ENCODE data around the gene ALPG.
"Not testable (repeated sequence)": the region's sequence is repeated elsewhere in the genome, so short reads cannot be mapped to it uniquely, and the experiment has no call there.

Gene ALPG

GRCh38 chr2:232365621-232366321 lies 40.9 kb upstream of the ALPG start:
- Histone ChIP-seq H3K4me1 (ENCODE audit: control extremely low read depth in 1 of 4, control insufficient read depth in 4 of 4, insufficient read depth in 4 of 4, low read length in 3 of 4) (peaks cover 0 to 59% (median 41%) of the 10 kb centered on the region in 4 experiments), H3K27me3 (replicated peaks in 2 of 5; ENCODE audit: control insufficient read depth in 4 of 5, insufficient read depth in 5 of 5, low read length in 4 of 5) (no peaks in the 10 kb centered on the region), H3K36me3 (ENCODE audit: control insufficient read depth in 4 of 4, insufficient read depth in 4 of 4, low read length in 3 of 4) (no peaks in the 10 kb centered on the region), H3K27ac (ENCODE audit: insufficient read depth in 1 of 2, low read depth in 1 of 2, low read length in 2 of 2, poor library complexity in 1 of 2, severe bottlenecking in 2 of 2) (no peak overlapping the region), H3K4me3 (ENCODE audit: control insufficient read depth in 1 of 7, extremely low read depth in 1 of 7, insufficient read depth in 4 of 7, low read depth in 2 of 7, low read length in 6 of 7) (peak overlapping the region in 1 of 7 experiments; percentile 23), H3K9me3 (ENCODE audit: control extremely low read depth in 1 of 5, control insufficient read depth in 4 of 5, insufficient read depth in 2 of 5, low read depth in 1 of 5, low read length in 4 of 5) (peaks cover 0 to 8% (median 0%) of the 10 kb centered on the region in 5 experiments)
- POLR2A ChIA-PET = interaction anchor here (1.0 kb wide), 1 partner anchor 14 kb away, joined by 3 read pairs; no protein-coding TSS in a partner anchor
- 68% methylated on average over 16 of the region's 20 CpGs for WGBS (ENCODE audit: insufficient coverage)
- CTCF ChIA-PET = interaction anchor here (0.7 to 6.0 kb wide), 12 partner anchors 8 to 459 kb away, joined by 3 to 47 read pairs (median 4); no protein-coding TSS in a partner anchor
- no peak for DNase-seq

GRCh38 chr2:232366461-232366860 lies 40.2 kb upstream of the ALPG start:
- CTCF ChIA-PET = interaction anchor here (1.0 to 6.0 kb wide), 12 partner anchors 14 to 75 kb away, joined by 3 to 47 read pairs (median 3); no protein-coding TSS in a partner anchor
- POLR2A ChIA-PET; H3K27me3 ChIP-seq (replicated peaks in 2 of 5; ENCODE audit: control insufficient read depth in 4 of 5, insufficient read depth in 5 of 5, low read length in 4 of 5); H3K9me3 ChIP-seq (ENCODE audit: control extremely low read depth in 1 of 5, control insufficient read depth in 4 of 5, insufficient read depth in 2 of 5, low read depth in 1 of 5, low read length in 4 of 5); DNase-seq; H3K4me3 ChIP-seq (ENCODE audit: control insufficient read depth in 1 of 7, extremely low read depth in 1 of 7, insufficient read depth in 4 of 7, low read depth in 2 of 7, low read length in 6 of 7); H3K36me3 ChIP-seq (ENCODE audit: control insufficient read depth in 4 of 4, insufficient read depth in 4 of 4, low read length in 3 of 4); H3K27ac ChIP-seq (ENCODE audit: insufficient read depth in 1 of 2, low read depth in 1 of 2, low read length in 2 of 2, poor library complexity in 1 of 2, severe bottlenecking in 2 of 2): not testable (repeated sequence)
- WGBS (ENCODE audit: insufficient coverage) = 89% methylated on average over 8 of the region's 23 CpGs
- peaks cover 0 to 59% (median 41%) of the 10 kb centered on the region in 4 experiments for H3K4me1 ChIP-seq (ENCODE audit: control extremely low read depth in 1 of 4, control insufficient read depth in 4 of 4, insufficient read depth in 4 of 4, low read length in 3 of 4)

- no peak overlapping the region for H3K27ac ChIP-seq (ENCODE audit: insufficient read depth in 1 of 2, low read depth in 1 of 2, low read length in 2 of 2, poor library complexity in 1 of 2, severe bottlenecking in 2 of 2)
- 83% methylated on average over 6 of the region's 7 CpGs for WGBS (ENCODE audit: insufficient coverage)
- no peak overlapping the region for H3K4me3 ChIP-seq (ENCODE audit: control insufficient read depth in 1 of 7, extremely low read depth in 1 of 7, insufficient read depth in 4 of 7, low read depth in 2 of 7, low read length in 6 of 7)
- no peaks in the 10 kb centered on the region for H3K36me3 ChIP-seq (ENCODE audit: control insufficient read depth in 4 of 4, insufficient read depth in 4 of 4, low read length in 3 of 4)
- DNase-seq = no peak
- H3K27me3 ChIP-seq (replicated peaks in 2 of 5; ENCODE audit: control insufficient read depth in 4 of 5, insufficient read depth in 5 of 5, low read length in 4 of 5) = no peaks in the 10 kb centered on the region
- POLR2A ChIA-PET = no interaction called here
- CTCF ChIA-PET = interaction anchor here (1.0 to 6.0 kb wide), 12 partner anchors 14 to 466 kb away, joined by 3 to 47 read pairs (median 4); no protein-coding TSS in a partner anchor
- peaks cover 0 to 58% (median 41%) of the 10 kb centered on the region in 4 experiments for H3K4me1 ChIP-seq (ENCODE audit: control extremely low read depth in 1 of 4, control insufficient read depth in 4 of 4, insufficient read depth in 4 of 4, low read length in 3 of 4)
- H3K9me3 ChIP-seq (ENCODE audit: control extremely low read depth in 1 of 5, control insufficient read depth in 4 of 5, insufficient read depth in 2 of 5, low read depth in 1 of 5, low read length in 4 of 5) = peaks cover 0 to 2% (median 0%) of the 10 kb centered on the region in 5 experiments
Measured at GRCh38 chr2:232367016-232367415, 39.6 kb upstream of the ALPG start.

GRCh38 chr2:232367591-232368233 lies 38.9 kb upstream of the ALPG start:
- 82% methylated on average over 10 of the region's 13 CpGs for WGBS (ENCODE audit: insufficient coverage)
- CTCF ChIA-PET = interaction anchor here (0.6 to 6.0 kb wide), 13 partner anchors 10 to 467 kb away, joined by 3 to 47 read pairs (median 4); no protein-coding TSS in a partner anchor

GRCh38 chr2:232368311-232368731 lies 38.3 kb upstream of the ALPG start:
- no peaks in the 10 kb centered on the region for H3K27me3 ChIP-seq (replicated peaks in 2 of 5; ENCODE audit: control insufficient read depth in 4 of 5, insufficient read depth in 5 of 5, low read length in 4 of 5)
- no peak overlapping the region for H3K27ac ChIP-seq (ENCODE audit: insufficient read depth in 1 of 2, low read depth in 1 of 2, low read length in 2 of 2, poor library complexity in 1 of 2, severe bottlenecking in 2 of 2)
- no peaks in the 10 kb centered on the region for H3K9me3 ChIP-seq (ENCODE audit: control extremely low read depth in 1 of 5, control insufficient read depth in 4 of 5, insufficient read depth in 2 of 5, low read depth in 1 of 5, low read length in 4 of 5)
- DNase-seq = no peak
- ChIA-PET CTCF (interaction anchor here (0.6 to 6.0 kb wide), 8 partner anchors 9 to 467 kb away, joined by 3 to 47 read pairs (median 5); no protein-coding TSS in a partner anchor), POLR2A (interaction anchor here (0.6 kb wide), 1 partner anchor 145 kb away, joined by 3 read pairs; no protein-coding TSS in a partner anchor)
- H3K4me1 ChIP-seq (ENCODE audit: control extremely low read depth in 1 of 4, control insufficient read depth in 4 of 4, insufficient read depth in 4 of 4, low read length in 3 of 4) = peaks cover 0 to 46% (median 31%) of the 10 kb centered on the region in 4 experiments
- no peak overlapping the region for H3K4me3 ChIP-seq (ENCODE audit: control insufficient read depth in 1 of 7, extremely low read depth in 1 of 7, insufficient read depth in 4 of 7, low read depth in 2 of 7, low read length in 6 of 7)
- H3K36me3 ChIP-seq (ENCODE audit: control insufficient read depth in 4 of 4, insufficient read depth in 4 of 4, low read length in 3 of 4) = no peaks in the 10 kb centered on the region
- WGBS (ENCODE audit: insufficient coverage) = 90% methylated on average over 13 of the region's 15 CpGs

More at GRCh38 chr2:232367591-232368233, 38.9 kb upstream of the ALPG start:
- Histone ChIP-seq H3K9me3 (ENCODE audit: control extremely low read depth in 1 of 5, control insufficient read depth in 4 of 5, insufficient read depth in 2 of 5, low read depth in 1 of 5, low read length in 4 of 5) (no peaks in the 10 kb centered on the region), H3K27ac (ENCODE audit: insufficient read depth in 1 of 2, low read depth in 1 of 2, low read length in 2 of 2, poor library complexity in 1 of 2, severe bottlenecking in 2 of 2) (no peak overlapping the region), H3K27me3 (replicated peaks in 2 of 5; ENCODE audit: control insufficient read depth in 4 of 5, insufficient read depth in 5 of 5, low read length in 4 of 5) (no peaks in the 10 kb centered on the region), H3K4me1 (ENCODE audit: control extremely low read depth in 1 of 4, control insufficient read depth in 4 of 4, insufficient read depth in 4 of 4, low read length in 3 of 4) (peaks cover 0 to 52% (median 37%) of the 10 kb centered on the region in 4 experiments), H3K36me3 (ENCODE audit: control insufficient read depth in 4 of 4, insufficient read depth in 4 of 4, low read length in 3 of 4) (no peaks in the 10 kb centered on the region), H3K4me3 (ENCODE audit: control insufficient read depth in 1 of 7, extremely low read depth in 1 of 7, insufficient read depth in 4 of 7, low read depth in 2 of 7, low read length in 6 of 7) (no peak overlapping the region)
- POLR2A ChIA-PET = interaction anchor here (0.6 kb wide), 1 partner anchor 146 kb away, joined by 3 read pairs; no protein-coding TSS in a partner anchor
- DNase-seq = peak in 1 of 3 donors; percentile 29

GRCh38 chr2:232369126-232369951 lies 37.3 kb upstream of the ALPG start:
- H3K4me3 ChIP-seq (ENCODE audit: control insufficient read depth in 1 of 7, extremely low read depth in 1 of 7, insufficient read depth in 4 of 7, low read depth in 2 of 7, low read length in 6 of 7) = no peak overlapping the region
- H3K36me3 ChIP-seq (ENCODE audit: control insufficient read depth in 4 of 4, insufficient read depth in 4 of 4, low read length in 3 of 4) = no peaks in the 10 kb centered on the region
- ChIA-PET POLR2A (no interaction called here), CTCF (interaction anchor here (0.9 to 6.0 kb wide), 7 partner anchors 10 to 459 kb away, joined by 3 to 47 read pairs (median 4); partner anchors contain the start of gene ALPP)
- H3K27me3 ChIP-seq (replicated peaks in 2 of 5; ENCODE audit: control insufficient read depth in 4 of 5, insufficient read depth in 5 of 5, low read length in 4 of 5) = no peaks in the 10 kb centered on the region
- DNase-seq = no peak
- WGBS (ENCODE audit: insufficient coverage) = 92% methylated on average over 9 of the region's 15 CpGs
- H3K27ac ChIP-seq (ENCODE audit: insufficient read depth in 1 of 2, low read depth in 1 of 2, low read length in 2 of 2, poor library complexity in 1 of 2, severe bottlenecking in 2 of 2) = no peak overlapping the region
- peaks cover 0 to 35% (median 21%) of the 10 kb centered on the region in 4 experiments for H3K4me1 ChIP-seq (ENCODE audit: control extremely low read depth in 1 of 4, control insufficient read depth in 4 of 4, insufficient read depth in 4 of 4, low read length in 3 of 4)
- H3K9me3 ChIP-seq (ENCODE audit: control extremely low read depth in 1 of 5, control insufficient read depth in 4 of 5, insufficient read depth in 2 of 5, low read depth in 1 of 5, low read length in 4 of 5) = no peaks in the 10 kb centered on the region

Data from common myeloid progenitor, CD34-positive (primary cell).